GM20431 (cell line): ENCODE data around the gene FILIP1L.

ENCODE experiments used
- in situ Hi-C: fragments of 300-500 bp; cut with MseI, MboI; formaldehyde crosslinking; loops from one replicate; pipeline ENCODE4 v1.15.0; 2020; ENCODE audit warnings: low sequenced_read_pairs; ENCODE audit not compliant: unreplicated experiment

The FILIP1L gene

DNA sequence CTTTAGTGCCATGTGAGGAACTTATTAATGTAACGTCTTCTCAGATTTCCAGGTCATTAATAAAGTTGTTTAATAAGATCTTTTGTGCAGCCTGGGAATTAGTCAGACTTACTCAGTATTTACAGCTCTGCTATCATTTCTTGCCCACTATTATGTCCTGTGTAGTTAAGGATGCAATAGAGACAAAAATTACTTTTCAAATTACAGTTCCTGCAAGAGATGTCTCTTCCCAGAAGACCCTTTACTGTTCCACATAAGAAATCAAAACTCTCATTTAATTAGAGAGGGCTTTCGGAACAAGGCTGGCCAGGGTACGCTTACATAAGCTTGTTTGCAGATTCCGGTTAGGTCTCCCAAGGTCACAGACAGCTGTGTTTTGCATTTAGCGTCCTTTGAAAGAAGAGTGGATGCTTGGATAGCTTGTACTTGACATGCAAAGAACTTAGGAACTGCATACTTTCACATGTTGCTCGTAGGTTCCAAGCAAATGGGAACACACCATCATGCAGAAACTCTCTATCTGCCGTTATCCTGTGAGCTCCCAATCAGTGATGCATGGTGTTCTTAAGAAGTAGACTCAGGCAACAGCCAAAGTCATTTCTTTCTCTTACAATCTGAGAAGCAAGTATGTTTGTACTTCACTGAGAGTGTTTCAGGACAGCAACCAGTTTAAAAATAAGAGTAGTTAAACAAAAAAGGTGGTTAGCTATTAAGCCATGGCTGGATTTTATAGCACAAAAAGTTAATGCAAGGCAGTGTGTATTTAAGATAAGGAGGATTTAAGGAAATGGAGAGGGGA, 37.4 kb downstream of the FILIP1L start:
- in situ Hi-C loops: no loop called here

DNA sequence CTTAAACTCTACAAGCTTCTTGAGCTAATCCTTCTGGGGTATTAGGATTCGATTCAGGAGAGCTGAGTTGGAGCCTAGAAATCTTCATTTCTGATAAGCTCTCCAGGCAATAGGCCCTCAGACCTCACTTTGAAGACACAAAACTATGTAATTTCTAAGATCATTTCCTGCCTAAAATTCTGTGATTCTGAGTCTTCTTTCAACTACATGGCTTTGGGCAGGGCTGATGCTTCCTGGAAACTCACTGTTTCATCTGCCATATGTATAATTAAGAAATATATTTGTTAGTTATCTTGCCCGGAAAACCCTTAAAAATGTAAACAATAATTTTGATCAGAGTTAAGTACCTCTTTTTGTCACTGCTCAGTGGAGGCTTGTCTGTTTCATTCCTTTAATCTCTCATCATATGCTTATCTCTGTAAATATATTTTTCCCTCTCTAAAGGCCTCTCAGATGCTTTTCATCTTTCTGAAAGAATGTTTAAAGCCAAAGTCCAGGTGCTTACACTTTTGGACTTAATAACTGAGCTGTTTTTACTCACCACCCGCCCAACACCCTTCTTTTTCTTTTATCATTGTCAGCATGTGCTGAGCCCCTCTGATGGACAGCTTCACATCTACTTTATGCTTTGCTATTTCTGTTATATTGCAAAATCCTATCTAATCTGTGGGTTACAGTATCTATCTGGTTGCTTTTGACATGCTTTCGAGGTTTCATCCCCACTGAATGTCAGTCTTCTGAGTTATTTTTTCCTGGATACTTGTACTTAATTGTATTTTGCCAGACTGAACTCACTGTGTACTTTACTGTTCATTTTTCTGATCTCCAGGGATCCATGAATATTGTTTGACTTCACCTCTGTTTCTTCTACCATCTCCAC, 38.2 kb downstream of the FILIP1L start:
- in situ Hi-C loops: no loop called here

DNA sequence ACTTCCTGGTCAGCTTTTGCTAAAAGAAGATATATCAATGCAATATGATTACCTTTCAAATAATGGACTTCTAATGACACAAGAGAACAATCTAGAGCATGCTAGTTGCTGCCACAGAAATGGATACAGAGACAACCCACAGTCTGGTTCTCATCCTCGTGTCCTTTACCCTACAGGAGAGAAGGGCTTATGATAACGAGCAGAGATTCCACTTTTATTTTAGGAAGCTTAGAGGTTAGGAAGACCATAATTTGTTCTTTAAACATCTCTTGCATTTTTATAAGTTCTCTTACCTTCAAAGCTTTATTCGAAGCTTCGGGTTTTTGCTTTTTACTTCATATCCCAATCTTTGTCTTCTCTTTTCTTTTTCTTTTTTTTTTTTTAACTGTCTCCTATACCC, 39.1 kb downstream of the FILIP1L start:
- in situ Hi-C loops: no loop called here

DNA sequence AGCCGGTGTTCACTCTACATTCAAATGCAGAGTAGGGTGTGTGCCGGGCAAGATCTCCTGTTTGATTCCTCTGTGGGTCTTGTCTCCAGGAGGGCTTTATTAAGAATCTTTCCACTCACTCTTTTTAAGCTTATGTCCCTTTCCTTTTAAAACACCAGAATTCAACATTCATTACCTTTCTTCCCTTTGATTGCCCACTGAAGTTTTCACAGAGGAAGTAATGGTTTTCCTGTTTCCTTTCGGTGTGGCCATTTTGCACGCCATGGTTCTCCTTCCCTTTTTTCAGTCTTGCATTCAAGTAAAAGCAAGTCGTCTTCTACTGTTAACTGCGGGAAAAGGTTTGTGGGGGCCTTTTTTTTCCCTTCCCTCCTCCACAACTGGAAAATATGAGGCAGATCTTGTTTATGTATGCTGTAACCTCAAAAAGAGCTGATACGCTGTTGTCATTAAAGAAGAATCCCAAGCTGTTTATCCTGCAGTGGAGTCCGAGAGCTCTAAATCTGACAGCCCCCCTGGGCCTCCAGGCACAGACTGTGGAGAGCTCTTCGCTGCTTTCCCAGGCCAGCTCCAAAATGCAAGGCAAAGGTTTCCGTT, 40.5 kb downstream of the FILIP1L start:
- in situ Hi-C loops: loop anchor here (25.0 kb wide), 1 partner anchor 237 kb away; no protein-coding TSS in a partner anchor

DNA sequence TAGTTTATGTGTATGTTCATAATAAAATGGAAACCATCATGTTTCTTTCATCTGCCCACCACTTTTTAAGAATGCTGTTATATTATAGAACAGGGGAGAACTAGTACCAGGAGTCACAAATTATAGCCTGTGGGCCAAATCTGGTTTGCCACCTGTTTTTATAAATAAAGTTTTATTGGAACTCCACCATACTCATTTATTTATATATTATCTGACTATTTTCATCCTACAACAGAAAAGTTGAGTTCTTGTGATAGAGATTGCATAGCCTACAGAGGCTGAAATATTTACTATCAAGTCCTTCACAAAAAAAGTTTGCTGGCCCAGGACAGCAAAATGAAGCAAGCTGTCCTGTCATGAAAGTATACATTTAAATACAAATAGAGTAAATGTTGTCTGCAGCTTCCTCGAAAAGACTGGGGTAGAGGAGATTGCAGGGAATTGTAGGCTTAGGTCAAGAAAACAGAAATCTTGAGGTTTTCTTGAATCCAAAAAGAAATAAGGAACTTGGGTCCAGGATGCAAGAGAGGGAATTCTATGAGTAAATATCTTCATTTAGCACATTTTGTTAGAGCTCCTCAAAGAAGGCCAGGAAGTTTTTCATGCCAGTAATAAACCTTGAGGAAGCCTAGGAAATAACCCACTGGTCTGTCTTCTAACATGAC, 41.1 kb downstream of the FILIP1L start:
- in situ Hi-C loops: loop anchor here (25.0 kb wide), 1 partner anchor 236 kb away; no protein-coding TSS in a partner anchor

DNA sequence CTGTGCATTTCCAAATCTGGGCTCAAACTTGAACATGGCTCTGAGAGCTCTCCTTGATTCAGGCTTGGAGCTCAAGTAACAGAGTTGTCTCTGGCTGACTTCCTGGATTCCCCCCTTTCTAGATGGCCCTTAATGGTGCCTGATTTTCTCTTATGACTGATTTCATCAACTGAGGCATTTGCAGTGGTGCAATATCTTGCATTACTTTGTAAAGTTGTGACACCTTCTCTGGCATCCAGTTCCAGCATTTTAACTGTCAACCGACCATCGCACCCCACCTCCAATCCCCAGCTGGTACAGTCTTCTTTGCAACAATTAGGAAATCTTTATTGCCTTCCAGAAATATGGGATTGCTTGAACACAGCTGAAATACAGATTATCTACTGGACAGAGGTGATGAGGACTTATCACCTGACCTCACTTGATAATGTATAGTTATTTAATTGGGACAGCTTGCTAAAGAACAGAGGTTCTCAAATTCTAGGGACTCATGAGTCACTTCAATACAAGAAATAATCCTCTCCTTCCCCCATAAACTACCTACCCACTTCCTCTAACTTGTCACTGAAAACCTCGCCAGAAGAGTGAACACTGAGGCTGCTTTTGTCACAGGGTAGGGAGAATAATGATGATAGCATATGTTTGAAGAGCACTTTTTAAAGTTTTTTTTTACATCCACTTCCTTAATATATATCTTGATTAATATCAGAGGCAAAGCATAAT, 41.8 kb downstream of the FILIP1L start:
- in situ Hi-C loops: loop anchor here (25.0 kb wide), 1 partner anchor 235 kb away; no protein-coding TSS in a partner anchor

DNA sequence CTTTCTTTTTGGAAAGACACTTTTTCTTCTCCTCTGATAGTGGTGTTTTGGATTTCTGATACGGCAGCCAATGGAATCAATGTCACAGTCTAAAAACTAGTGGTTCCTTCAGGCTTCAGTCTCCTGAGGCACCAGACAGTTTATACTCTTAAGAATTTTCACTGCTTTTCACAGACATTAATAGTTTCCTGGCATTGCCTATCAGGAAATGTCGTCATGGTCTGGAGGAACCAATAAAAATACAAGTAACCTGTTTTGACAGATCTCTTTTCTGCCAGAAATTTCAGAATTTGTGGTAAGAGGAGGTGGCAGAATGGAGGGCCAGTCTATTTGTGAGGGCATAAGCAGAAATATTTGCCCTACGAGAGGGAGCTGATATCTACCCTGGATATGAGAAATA, 44.8 kb downstream of the FILIP1L start:
- in situ Hi-C loops: loop anchor here (10.0 to 25.0 kb wide), 2 partner anchors 185 to 232 kb away; no protein-coding TSS in a partner anchor

DNA sequence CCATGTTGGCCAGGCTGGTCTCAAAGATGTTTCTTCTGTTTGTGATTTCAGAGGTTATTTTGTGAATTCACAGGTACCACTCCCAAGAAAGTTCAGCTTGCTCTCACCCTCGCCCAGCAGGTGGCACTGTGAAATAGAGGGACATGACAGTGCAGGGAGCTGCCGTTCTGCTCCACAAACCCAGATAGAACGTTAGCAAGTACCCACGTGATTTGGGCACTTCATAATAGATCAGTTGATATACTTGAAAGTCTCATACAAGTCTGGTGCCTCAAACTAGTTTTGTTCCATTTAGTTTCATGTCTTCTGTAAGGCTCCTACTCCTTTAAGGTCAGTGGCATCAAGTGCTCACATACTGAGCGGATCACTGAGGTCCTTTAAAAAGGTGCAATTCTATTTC, 45.5 kb downstream of the FILIP1L start:
- in situ Hi-C loops: loop anchor here (10.0 to 25.0 kb wide), 2 partner anchors 186 to 232 kb away; no protein-coding TSS in a partner anchor

DNA sequence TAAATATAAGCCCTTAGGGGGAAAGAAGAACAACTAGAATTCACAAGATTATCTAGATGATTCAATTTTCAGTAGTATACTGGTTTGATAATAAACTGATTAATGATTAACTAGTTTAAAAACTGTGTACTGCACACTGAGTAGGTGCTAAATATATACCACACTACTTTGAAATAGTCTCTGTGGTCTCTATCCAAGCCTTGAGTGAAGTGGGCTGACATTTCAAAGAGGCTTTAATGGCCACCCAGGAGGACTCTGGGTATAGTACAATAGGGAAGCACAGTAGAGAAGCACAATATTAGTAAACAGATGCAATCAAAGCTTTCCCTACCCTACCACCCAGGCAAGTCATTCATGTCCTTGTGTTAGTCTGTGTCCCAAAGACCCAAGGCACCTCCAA, 46.7 kb downstream of the FILIP1L start:
- in situ Hi-C loops: loop anchor here (10.0 to 25.0 kb wide), 2 partner anchors 187 to 230 kb away; no protein-coding TSS in a partner anchor

DNA sequence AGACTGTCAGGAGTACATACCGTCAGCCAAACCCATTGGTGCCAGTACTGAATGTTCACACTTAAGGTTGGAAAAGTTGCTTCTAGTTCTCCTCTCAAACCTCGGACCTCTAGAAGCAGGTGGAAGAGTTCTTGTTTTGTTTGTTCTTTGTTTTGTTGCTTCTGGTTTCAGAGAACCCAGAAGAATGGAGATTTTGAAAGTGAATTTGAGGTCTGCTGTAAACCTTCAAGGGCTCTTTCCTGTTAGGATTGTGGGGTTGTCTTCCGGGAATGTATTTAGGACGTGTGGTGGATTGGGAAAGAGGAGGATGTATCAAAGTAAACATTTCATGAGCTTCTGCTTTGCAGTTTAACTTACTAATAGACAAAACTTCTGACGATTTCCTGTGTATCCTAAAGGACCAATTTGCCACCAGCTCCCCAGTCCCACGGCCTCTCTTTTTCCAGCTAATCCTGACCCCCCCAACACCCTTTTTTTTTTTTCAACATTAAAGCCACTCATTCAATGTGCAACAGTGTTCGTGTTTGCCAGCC, 50.3 kb downstream of the FILIP1L start:
- in situ Hi-C loops: loop anchor here (10.0 to 25.0 kb wide), 2 partner anchors 191 to 227 kb away; no protein-coding TSS in a partner anchor

DNA sequence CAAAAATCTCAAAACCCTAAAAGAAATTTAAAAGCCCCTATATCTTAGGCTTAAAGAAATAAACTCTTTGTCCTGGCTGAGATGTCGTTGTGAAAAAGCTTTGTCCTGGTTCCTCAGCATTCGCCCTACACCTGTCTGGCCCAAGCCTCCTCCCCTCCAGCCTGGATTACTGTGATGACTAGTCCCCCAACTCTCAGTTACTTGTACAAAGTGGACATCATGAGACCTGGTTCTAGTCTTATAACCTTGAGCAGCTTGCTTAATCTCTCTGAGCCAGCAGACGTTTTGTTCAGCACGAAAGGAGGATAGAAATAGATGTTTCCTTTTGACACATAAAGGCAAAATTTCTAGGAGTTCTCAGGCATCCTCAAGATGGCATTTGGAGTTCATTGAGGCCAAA, 51.6 kb downstream of the FILIP1L start:
- in situ Hi-C loops: loop anchor here (10.0 to 25.0 kb wide), 2 partner anchors 192 to 225 kb away; no protein-coding TSS in a partner anchor

DNA sequence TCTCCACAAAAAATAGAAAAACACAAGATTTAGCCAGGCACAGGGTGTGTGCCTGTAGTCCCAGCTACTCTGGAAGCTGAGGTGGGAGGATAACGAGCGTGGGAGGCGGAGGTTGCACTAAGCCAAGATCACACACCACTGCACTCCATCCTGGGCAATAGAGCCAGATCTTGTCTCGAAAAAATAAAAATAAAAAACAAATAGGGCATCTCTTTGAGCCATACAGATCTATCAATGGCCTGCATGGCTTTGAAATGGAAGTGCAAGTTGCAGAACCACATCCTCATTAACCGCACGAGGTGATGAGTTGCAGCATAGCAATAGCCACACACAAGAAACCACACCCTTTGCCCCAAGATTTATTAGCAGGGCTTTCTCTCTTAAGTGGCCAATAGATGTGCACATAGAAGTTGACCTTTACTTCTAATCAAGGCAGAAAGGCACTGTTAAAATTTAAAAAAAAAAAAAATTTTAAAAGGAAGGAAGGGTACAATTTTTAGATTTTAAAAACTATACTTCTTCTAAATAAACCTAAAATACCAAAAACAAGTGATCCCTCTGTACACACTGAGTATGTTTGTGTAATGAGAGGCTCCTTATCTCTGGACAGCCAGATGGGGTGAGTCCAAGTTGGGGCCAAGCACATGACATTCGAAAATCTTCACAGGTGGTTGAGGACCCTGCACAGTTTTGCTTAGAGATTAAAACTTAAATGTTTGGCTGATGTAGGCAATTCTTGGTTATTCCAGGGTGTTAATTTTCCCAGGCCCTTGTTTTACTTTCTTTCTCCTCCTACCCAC, 53.4 kb downstream of the FILIP1L start:
- in situ Hi-C loops: loop anchor here (10.0 to 25.0 kb wide), 2 partner anchors 194 to 224 kb away; no protein-coding TSS in a partner anchor

DNA sequence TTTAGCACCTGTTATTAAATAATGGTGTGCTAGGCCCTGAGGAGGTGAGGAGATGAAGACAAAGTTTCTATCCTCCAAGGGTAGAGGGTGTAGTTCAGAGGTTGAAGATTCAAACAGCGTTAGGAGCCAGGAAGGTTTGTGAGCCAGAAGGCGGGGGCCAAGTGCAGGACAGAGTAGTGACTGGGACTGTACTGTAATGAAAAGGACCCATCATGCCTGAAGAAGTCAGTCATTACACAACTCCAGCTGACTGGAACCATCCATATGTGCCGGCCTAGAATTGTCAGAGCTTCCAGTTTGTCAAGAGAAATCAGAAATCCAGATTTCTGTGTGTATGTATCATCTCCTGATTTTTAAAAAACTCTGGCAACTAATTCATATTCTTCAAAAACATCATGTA, 54.8 kb downstream of the FILIP1L start:
- in situ Hi-C loops: loop anchor here (25.0 kb wide), 1 partner anchor 222 kb away; no protein-coding TSS in a partner anchor

DNA sequence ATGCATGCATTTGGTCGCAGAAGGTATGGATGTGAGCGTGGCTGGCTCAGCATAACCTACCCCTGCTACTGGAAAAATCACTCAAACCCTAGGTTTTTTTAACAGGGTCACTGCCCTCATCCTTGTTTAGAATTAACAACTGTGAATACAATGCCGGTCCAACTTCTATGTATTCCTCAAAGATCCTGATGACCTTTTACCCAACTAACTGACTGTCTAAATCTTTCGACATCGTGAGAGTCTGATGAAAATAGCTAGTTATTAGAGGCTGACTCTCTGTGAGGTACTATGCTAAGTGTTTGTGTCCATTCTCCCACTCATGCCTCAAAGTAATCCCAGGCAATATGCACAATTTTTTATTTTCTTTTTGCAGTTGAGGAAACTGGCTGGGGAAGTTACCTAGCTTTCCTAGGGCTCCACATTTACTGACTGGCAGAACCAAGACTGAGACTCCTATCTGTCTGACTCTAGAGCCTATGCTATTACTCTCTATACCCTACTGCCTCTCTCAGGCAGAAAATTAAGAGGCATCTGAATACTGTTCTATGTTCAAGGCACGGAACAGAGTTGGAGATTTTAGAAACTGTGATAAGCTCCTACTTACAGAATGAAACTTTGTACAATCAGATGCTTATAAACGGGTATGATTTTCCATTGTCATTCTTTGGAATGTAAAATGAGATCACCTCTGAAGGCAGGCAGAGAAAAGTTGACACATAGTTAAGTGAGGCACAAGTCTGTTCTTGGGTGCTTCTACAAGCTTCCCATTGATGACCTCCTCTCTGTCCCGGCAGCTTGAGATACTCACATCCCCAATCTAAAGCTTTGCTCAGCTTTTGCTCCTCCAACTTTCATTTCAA, 56.4 kb downstream of the FILIP1L start:
- in situ Hi-C loops: loop anchor here (25.0 kb wide), 1 partner anchor 221 kb away; no protein-coding TSS in a partner anchor

DNA sequence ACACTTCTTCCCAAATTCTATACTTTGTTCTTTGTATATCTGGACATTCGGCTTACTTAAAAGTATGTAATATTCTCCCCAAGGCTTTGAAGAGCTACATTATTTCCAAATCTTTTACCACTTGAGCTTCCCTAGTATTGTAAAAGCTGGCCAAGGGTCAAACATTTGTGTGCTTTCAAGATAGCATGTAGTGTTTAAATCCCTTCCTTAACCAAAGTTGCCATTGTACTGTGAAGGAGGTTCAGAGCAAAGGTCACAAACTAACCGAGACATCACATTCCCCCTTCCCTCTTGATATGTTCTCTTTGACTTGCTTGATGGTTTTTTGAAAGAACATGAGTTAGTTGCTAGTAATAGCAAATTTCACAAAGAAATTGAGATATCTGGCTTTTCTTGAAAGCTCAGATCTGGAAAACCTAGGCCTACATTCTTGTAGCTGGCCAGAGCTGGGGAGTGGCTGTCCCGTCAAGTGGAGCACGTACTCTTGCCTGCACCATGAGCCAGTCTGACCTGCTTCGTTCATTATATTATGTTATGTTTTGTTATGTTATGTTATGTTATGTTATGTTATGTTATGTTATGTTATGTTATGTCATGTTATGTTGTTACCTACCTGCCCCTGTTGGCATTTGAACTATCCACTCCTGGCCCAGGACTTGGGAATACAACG, 60.2 kb downstream of the FILIP1L start:
- in situ Hi-C loops: loop anchor here (25.0 kb wide), 1 partner anchor 217 kb away; no protein-coding TSS in a partner anchor

DNA sequence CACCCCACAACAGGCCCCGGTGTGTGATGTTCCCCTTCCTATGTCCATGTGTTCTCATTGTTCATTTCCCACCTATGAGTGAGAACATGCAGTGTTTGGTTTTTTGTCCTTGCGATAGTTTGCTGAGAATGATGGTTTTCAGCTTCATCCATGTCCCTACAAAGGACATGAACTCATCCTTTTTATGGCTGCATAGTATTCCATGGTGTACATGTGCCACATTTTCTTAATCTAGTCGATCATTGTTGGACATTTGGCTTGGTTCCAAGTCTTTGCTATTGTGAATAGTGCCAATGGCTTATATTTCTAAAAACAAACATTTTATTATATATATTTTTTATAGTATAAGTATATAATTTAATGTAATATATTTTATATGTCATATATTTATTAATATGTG, 62.8 kb downstream of the FILIP1L start:
- in situ Hi-C loops: loop anchor here (25.0 kb wide), 1 partner anchor 214 kb away; no protein-coding TSS in a partner anchor
